ENCODE results near the gene EPC1.
"Not testable (repeated sequence)": the region's sequence is repeated elsewhere in the genome, so short reads cannot be mapped to it uniquely, and the experiment has no call there.

The EPC1 gene

GRCh38 chr10:32227802-32228201, 119.2 kb downstream of the EPC1 start:
- Histone ChIP-seq H3K27ac (ENCODE audit: low read depth, low read length) (no peak overlapping the region), H3K4me3 (ENCODE audit: low read length) (no peak overlapping the region), H3K27me3 (ENCODE audit: insufficient read depth, low read length) (no peaks in the 10 kb centered on the region), H3K9ac (ENCODE audit: low read depth, low read length) (no peak overlapping the region), H3K4me1 (ENCODE audit: insufficient read depth, low read length) (peaks cover 6% of the 10 kb centered on the region; the same call in 1 of the 2 replicates), H3K9me3 (ENCODE audit: insufficient read depth, low read depth, low read length) (peaks cover 8% of the 10 kb centered on the region; the same call in 1 of the 2 replicates), H3K36me3 (ENCODE audit: insufficient read depth, low read length) (no peaks in the 10 kb centered on the region)
- WGBS = 96% methylated on average over 2 of the region's 2 CpGs

- Histone ChIP-seq H3K9ac (ENCODE audit: low read depth, low read length) (no peak overlapping the region), H3K36me3 (ENCODE audit: insufficient read depth, low read length) (no peaks in the 10 kb centered on the region), H3K4me1 (ENCODE audit: insufficient read depth, low read length) (no peaks in the 10 kb centered on the region), H3K4me3 (ENCODE audit: low read length) (no peak overlapping the region), H3K9me3 (ENCODE audit: insufficient read depth, low read depth, low read length) (peaks cover 10% of the 10 kb centered on the region; the same call in 1 of the 2 replicates), H3K27me3 (ENCODE audit: insufficient read depth, low read length) (no peaks in the 10 kb centered on the region), H3K27ac (ENCODE audit: low read depth, low read length) (no peak overlapping the region)
- WGBS = 90% methylated on average over 1 of the region's 1 CpG
Observed at GRCh38 chr10:32226624-32227023, 120.3 kb downstream of the EPC1 start.

- H3K9me3 ChIP-seq (ENCODE audit: insufficient read depth, low read depth, low read length) = peaks cover 10% of the 10 kb centered on the region; the same call in 1 of the 2 replicates
- H3K4me3 ChIP-seq (ENCODE audit: low read length) = no peak overlapping the region
- H3K27ac ChIP-seq (ENCODE audit: low read depth, low read length) = no peak overlapping the region
- H3K27me3 ChIP-seq (ENCODE audit: insufficient read depth, low read length) = no peaks in the 10 kb centered on the region
- H3K36me3 ChIP-seq (ENCODE audit: insufficient read depth, low read length) = no peaks in the 10 kb centered on the region
- WGBS = 94% methylated on average over 7 of the region's 8 CpGs
- no peaks in the 10 kb centered on the region for H3K4me1 ChIP-seq (ENCODE audit: insufficient read depth, low read length)
- no peak overlapping the region for H3K9ac ChIP-seq (ENCODE audit: low read depth, low read length)
Observed at GRCh38 chr10:32225976-32226375, 121.0 kb downstream of the EPC1 start.

DNA sequence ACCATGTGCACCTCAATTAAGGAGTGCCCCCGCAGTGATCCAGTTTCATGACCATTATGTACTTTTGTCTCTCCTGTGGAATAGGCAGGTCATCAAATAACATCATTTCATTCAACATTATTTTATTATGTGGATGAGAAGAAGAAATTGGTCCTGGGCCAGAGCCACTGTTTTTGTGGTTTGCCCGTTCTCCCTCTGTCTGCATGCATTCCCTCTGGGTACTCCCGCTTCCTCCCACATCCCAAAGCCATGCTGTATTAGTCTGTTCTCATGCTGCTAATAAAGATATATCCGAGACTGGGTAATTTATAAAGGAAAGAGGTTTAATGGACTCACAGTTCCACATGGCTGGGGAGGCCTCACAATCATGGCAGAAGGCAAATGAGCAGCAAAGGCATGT, 124.6 kb downstream of the EPC1 start:
- H3K4me3 ChIP-seq (ENCODE audit: low read length); H3K9ac ChIP-seq (ENCODE audit: low read depth, low read length); H3K27me3 ChIP-seq (ENCODE audit: insufficient read depth, low read length); H3K27ac ChIP-seq (ENCODE audit: low read depth, low read length); H3K36me3 ChIP-seq (ENCODE audit: insufficient read depth, low read length); H3K4me1 ChIP-seq (ENCODE audit: insufficient read depth, low read length): not testable (repeated sequence)
- 96% methylated on average over 4 of the region's 4 CpGs for WGBS
- peaks cover 30% of the 10 kb centered on the region for H3K9me3 ChIP-seq (ENCODE audit: insufficient read depth, low read depth, low read length)

DNA sequence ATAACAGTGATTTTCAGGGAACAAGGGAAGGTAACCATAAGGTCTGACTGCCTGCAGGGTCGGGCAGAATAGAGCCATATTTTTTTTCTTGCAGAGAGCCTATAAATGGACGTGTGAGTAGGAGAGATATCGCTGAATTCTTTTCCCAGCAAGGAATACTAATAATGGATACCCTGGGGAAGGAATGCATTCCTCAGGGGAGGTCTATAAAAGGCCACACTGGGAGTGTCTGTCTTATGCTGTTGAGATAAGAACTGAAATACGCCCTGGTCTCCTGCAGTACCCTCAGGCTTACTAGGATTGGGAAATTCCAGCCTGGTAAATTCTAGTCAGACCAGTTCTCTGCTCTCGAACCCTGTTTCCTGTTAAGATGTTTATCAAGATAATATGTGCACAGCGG, 127.8 kb downstream of the EPC1 start:
- 94% methylated on average over 6 of the region's 6 CpGs for WGBS
- H3K9me3 ChIP-seq (ENCODE audit: insufficient read depth, low read depth, low read length) = peaks cover 30% of the 10 kb centered on the region
- not testable (repeated sequence) for H3K4me1 ChIP-seq (ENCODE audit: insufficient read depth, low read length); H3K27me3 ChIP-seq (ENCODE audit: insufficient read depth, low read length); H3K27ac ChIP-seq (ENCODE audit: low read depth, low read length); H3K9ac ChIP-seq (ENCODE audit: low read depth, low read length); H3K4me3 ChIP-seq (ENCODE audit: low read length); H3K36me3 ChIP-seq (ENCODE audit: insufficient read depth, low read length)

- H3K36me3 ChIP-seq (ENCODE audit: insufficient read depth, low read length); H3K9ac ChIP-seq (ENCODE audit: low read depth, low read length); H3K4me3 ChIP-seq (ENCODE audit: low read length); H3K4me1 ChIP-seq (ENCODE audit: insufficient read depth, low read length); H3K27me3 ChIP-seq (ENCODE audit: insufficient read depth, low read length); H3K27ac ChIP-seq (ENCODE audit: low read depth, low read length): not testable (repeated sequence)
- peaks cover 28% of the 10 kb centered on the region for H3K9me3 ChIP-seq (ENCODE audit: insufficient read depth, low read depth, low read length)
- 95% methylated on average over 5 of the region's 5 CpGs for WGBS
Observed at GRCh38 chr10:32218206-32219044, 128.5 kb downstream of the EPC1 start.

All from HUES64 (cell line).